Lower leg skin (tissue), 3 donors: ENCODE data around the gene AMMECR1L.

Source experiments
- CTCF ChIP-seq, 3 donors: fragments of 450-650 bp; IDR thresholded peaks; one replicate each; pipeline ENCODE4 v1.5.1; 2016; ENCODE audit warnings: antibody characterized with exemption in 3 of 3, mild to moderate bottlenecking in 3 of 3, moderate library complexity in 2 of 3
- POLR2A ChIP-seq, 2 donors: fragments of 450-650 bp; IDR thresholded peaks; one replicate each; pipeline ENCODE4 v1.6.1; 2016 to 2017; ENCODE audit warnings: antibody characterized with exemption in 2 of 2, mild to moderate bottlenecking in 1 of 2, moderate library complexity in 1 of 2

GRCh38 chr2:127913808-127914457 lies 28.2 kb upstream of the AMMECR1L start:
- TF ChIP-seq CTCF (IDR thresholded peaks at IDR 0.05) (no peak), POLR2A (IDR thresholded peaks at IDR 0.05) (no peak)
